SW 1271 (cell line): ENCODE data around the gene SFSWAP.

Experiments used
- DNase-seq, 2 experiments: peaks; one replicate each; lab custom pipeline; 2025; lab: John Stamatoyannopoulos, UW

Gene SFSWAP

DNA sequence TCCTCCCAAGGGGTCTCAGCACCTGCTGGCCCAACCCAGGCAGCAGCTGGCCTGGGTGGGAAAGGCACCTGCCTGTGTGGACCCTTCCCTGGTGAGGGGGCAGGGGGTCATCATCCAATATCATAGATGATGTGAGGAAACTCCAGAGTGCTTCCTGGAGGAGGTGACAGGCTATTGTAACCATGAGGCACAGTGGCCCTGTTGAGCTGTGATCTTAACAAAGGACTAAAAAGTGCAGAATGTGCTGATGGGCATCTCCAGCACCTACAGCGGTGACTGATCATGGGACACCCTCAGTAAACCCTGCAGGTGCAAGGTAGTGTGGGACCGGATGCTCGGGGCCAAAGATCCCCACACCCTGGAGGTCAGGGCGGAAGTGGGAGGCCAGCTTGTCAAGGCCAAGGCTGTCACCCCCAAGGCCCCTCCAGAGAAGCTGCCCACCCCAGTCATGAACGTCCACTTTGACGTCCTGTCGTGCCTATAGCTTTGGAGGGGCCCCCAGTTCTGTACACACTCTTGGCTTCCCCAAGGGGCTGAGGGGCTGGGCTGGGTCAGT is 124.8 kb downstream of the SFSWAP start:
- DNase-seq, result no peak

DNA sequence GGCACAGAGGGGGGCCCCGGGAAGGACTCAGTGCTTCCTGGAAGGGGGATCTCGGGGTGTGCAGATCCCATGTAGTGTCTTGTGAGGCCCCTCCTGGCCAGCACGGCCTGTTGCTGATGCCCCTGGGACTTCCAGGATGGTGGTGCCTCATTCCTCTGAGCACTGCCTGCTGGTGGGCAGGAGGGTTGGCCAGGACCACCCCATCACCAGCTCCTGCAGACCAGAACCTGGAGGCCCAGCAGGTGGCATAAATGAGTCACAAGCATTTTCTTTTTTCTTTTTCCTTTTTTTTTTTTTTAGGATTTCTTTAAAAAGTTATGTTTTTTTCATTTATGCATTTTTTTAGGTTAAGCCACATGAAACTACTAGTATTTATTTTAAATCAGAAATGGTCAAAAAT is 125.3 kb downstream of the SFSWAP start:
- peak in 1 of 2 experiments; percentile 17 for DNase-seq

DNA sequence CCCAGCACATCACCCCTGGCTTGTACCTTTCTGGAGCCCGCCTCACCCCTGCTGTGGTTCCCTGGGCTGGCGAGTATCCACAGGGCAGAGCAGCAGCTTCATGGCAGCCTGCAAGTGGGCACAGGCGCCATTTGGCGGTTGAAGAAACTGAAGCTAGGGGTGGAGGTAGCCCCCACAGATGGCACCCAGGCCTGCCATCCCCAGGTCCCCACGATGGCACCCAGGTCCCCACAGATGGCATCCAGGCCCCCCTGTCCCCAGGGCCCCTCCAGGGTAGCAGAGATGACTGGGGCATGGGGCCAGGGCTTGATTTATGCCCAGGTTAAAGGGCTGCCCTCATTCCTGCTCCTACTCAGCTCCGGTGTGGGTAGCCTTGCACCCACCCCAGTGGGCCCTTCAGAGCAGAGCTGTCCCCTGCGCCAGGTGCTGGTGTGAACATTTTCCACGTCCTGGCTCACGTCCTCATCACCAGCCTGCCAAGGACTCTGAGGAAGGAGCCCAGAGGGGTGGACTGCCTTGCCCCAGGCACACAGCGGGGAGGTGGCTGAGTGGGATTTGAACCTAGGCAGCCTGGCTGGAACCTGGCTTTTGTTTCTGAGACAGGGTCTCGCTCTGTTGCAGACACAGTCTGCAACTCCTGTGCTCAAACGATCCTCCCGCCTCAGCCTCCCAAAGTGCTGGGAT is 126.0 kb downstream of the SFSWAP start:
- DNase-seq, result no peak

DNA sequence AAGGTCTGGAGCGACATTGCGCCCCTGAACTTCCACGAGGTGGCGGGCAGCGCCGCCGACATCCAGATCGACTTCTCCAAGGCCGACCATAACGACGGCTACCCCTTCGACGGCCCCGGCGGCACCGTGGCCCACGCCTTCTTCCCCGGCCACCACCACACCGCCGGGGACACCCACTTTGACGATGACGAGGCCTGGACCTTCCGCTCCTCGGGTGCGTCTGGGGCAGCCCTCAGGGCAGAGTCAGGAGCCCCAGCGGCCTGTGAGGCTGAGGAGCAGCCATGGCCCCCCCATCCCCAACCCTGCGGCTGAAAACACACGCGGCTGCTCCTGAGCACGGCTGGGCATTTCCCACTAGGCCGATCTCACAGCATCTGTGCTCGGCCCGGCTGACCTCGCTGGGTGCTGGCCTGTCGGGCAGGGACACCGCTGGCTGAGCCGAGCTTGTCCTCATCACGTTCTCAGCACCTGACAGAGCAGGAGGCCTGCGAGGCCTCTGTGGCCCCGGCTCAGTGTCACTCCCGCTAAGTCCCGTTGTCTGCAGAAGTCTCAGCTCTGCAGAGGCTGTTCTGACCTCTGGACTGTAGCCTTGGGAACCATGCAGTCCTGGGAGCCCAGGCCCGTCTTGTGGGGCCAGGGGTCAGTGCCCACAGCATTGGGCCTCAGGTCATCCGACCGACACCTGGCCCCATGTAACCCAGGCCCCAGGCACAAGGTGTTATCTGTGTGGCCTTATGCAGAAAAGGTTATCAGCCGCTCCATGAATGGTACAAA is 129.9 kb downstream of the SFSWAP start:
- DNase-seq, result no peak

DNA sequence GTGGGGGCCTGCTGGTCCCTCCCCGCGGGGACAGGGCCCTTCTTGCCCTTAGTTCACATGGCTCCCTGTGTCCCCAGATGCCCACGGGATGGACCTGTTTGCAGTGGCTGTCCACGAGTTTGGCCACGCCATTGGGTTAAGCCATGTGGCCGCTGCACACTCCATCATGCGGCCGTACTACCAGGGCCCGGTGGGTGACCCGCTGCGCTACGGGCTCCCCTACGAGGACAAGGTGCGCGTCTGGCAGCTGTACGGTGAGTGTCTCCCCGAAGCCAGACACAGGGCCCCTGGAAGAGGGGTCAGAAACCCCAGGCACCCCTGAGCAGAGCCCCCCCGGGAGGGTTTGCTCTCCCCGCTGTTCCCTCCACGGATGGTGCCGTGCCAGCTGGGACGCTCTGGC is 130.7 kb downstream of the SFSWAP start:
- DNase-seq, result no peak

DNA sequence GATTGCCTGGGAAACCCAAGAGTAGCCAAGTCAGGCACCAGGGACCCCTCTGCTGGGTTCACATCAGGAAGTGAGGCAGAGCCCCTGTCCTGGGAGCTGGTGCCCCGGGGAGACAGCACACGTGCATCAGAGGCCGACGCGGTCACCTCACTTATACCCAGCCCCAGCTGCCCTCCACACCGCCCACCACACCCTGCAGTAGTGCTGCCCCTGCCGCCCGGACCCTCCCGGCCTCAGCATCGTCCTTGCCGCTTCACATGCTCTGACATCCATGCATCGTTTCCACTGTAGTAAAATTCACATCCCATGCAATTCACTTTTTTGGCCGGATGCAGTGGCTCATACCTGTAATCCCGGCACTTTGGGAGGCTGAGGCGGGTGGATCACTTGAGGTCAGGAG is 131.3 kb downstream of the SFSWAP start:
- no peak for DNase-seq

DNA sequence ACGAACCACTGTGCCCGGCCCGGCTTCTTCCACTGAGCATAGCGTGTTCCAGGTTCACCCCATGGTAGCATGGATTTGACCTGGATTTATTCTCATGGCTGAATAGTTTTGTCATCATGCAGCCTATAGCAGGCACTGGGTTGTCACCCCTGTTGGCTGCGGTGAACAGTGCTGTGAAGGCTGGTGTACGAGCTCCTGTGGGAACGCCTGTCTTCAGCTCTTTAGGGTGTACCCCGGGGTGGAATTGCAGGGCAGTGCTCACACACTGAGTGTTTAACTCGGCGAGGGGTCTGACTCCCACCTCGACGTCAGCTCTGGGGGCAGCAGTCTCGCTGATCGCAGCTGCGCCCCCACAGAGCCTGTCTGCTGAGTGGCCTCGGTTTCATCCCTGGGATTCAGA is 132.6 kb downstream of the SFSWAP start:
- DNase-seq, result no peak

DNA sequence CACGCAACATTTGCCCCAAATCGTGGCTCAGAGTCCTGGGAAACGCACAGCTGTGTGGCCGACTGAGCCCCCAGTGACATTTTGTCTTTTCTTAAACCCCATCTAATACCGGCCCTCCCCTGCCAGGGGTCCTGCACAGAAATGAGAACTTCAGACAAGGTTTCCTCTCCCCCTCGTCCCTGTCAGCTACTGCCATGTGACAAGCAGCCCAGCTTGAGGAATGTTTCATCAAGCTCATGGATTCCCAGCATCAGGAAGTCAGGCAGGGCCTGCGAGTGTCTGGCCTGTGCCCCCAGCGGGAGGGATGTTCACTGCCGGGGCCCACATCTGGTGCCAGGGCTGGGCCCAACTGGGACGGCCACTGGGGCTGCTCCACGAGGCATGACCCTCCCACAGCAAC is 133.2 kb downstream of the SFSWAP start:
- no peak for DNase-seq

DNA sequence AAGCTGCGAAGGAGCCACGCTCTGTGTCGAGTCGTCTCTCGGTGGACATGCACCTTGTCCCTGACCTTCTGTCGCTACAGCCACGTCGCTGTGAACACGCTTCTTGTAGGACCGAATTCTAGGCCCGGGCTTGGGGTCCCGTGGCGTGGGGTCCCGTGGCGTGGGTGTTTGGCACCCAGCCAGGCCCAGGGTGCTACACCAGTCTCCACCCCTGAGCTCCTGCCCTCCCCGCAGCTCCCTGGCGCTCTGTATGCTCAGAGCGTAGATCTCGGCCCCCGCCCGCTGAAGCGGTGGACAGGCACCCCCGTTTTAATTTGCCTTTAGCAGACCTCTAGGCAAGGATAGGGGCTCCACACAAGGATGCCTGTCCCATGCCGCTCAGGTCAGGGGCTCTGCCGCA is 133.8 kb downstream of the SFSWAP start:
- no peak for DNase-seq

DNA sequence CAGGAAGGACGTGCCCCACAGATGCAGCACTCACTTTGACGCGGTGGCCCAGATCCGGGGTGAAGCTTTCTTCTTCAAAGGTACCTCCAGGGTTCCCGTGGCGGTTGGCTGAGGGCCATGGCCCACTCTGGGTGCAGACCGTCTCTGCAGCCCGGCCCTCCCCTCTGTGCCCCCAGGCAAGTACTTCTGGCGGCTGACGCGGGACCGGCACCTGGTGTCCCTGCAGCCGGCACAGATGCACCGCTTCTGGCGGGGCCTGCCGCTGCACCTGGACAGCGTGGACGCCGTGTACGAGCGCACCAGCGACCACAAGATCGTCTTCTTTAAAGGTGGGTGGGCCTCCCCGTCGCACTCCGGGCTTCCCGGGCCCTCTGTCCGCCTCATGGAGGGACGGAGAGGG is 134.2 kb downstream of the SFSWAP start:
- DNase-seq, result no peak

DNA sequence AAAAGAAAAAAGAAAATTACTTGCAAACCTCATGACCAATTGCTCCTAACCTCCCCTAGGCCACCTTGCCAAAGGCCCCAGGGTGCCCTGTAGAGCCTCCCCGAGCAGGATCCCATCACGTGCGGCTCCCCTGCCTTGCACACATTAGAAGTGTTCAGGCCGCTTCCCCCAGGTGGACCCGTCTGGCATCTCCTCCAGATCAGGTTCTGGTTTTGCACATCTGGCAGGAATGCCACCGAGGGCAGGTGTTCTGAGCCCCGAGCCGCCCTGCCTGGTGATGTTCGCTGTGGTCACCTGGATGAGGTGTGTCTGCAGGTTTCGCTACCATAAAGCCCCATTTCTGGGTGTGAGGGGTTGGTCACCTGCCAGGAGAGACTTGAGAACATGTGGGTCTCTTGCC is 136.6 kb downstream of the SFSWAP start:
- DNase-seq, result no peak

DNA sequence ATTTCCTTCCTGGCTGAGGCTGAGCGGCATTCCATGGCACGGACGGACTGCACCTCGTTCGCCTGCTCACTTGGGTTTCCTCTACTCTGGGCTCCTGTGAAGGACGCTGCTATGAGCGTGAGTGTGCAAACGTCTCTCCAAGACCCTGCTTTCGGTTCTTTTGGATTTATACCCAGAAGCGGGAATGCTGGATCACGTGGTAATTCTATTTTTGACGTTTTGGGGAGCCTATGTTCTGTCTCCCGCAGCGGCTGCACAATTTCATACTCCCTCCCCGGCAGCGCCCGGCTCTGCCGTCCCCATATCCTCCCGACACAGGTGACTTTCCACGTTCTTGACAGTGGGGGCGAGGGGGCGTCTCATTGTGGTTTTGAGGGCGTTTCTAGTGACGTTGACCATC is 137.9 kb downstream of the SFSWAP start:
- DNase-seq, result no peak
